Neutrophil (primary cell): ENCODE measurements around the gene DPYSL3.

Experiments used
- H3K27ac ChIP-seq: fragments of 200-600 bp; sonication (generic); 2 replicates; pipeline ENCODE4 v1.5.1; 2016; ENCODE audit warnings: mild to moderate bottlenecking, moderate library complexity
- H3K27me3 ChIP-seq: fragments of 200-600 bp; sonication (generic); 2 replicates; pipeline ENCODE4 v1.6.0; 2016; ENCODE audit warnings: mild to moderate bottlenecking
- H3K36me3 ChIP-seq: fragments of 200-600 bp; sonication (generic); 2 replicates; pipeline ENCODE4 v1.5.1; 2017
- H3K4me1 ChIP-seq, 2 experiments: fragments of 200-600 bp in 1 of 2; sonication (generic) in 1 of 2; 1 replicate in 1 of 2; 2 replicates in 1 of 2; pipeline versions ENCODE4 v1.5.1 to v1.6.1; 2013 to 2016; ENCODE audit warnings: low read depth in 1 of 2, low read length in 1 of 2, mild to moderate bottlenecking in 1 of 2, moderate library complexity in 1 of 2; ENCODE audit not compliant: control insufficient read depth in 1 of 2, insufficient read depth in 1 of 2
- H3K4me3 ChIP-seq, 2 experiments: fragments of 200-600 bp in 1 of 2; sonication (generic) in 1 of 2; 1 replicate in 1 of 2; 2 replicates in 1 of 2; pipeline ENCODE4 v1.5.1; 2013 to 2016; ENCODE audit warnings: low read depth in 1 of 2, low read length in 1 of 2, mild to moderate bottlenecking in 1 of 2, moderate library complexity in 1 of 2
- H3K9me3 ChIP-seq: fragments of 200-600 bp; sonication (generic); 2 replicates; pipeline ENCODE4 v1.5.1; 2016
- TF ChIP-seq, protein P1 (sequence below): fragments of 200-600 bp; sonication (generic); IDR thresholded peaks from 2 replicates; pipeline ENCODE4 v1.5.1; 2016; ENCODE audit warnings: antibody characterized with exemption

DPYSL3 gene

DNA sequence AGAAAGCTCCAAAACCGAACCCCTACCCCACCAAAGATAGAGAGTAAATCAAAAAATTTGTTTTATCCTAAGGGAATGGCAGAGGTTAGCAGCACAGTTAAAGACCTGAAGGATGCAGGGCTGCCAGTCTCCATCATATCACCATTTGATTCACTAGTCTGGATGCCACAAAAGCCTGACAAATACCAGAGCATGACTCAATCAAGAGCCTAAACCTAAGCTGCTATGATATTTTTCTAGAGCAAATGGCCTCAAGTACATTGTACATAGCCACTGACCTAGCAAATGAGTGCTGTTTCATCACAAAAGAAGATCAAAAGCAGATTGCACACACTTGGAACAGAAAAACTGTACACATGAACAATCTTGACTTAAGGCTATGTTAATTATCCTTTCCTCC, 48.0 kb downstream of the DPYSL3 start:
- H3K27me3 ChIP-seq, result peaks cover 14% of the 10 kb centered on the region
- no peak overlapping the region for H3K4me3 ChIP-seq
- TF ChIP-seq, protein P1, sequence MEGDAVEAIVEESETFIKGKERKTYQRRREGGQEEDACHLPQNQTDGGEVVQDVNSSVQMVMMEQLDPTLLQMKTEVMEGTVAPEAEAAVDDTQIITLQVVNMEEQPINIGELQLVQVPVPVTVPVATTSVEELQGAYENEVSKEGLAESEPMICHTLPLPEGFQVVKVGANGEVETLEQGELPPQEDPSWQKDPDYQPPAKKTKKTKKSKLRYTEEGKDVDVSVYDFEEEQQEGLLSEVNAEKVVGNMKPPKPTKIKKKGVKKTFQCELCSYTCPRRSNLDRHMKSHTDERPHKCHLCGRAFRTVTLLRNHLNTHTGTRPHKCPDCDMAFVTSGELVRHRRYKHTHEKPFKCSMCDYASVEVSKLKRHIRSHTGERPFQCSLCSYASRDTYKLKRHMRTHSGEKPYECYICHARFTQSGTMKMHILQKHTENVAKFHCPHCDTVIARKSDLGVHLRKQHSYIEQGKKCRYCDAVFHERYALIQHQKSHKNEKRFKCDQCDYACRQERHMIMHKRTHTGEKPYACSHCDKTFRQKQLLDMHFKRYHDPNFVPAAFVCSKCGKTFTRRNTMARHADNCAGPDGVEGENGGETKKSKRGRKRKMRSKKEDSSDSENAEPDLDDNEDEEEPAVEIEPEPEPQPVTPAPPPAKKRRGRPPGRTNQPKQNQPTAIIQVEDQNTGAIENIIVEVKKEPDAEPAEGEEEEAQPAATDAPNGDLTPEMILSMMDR, result no peak
- no peaks in the 10 kb centered on the region for H3K4me1 ChIP-seq
- H3K9me3 ChIP-seq, result no peaks in the 10 kb centered on the region
- no peaks in the 10 kb centered on the region for H3K36me3 ChIP-seq
- no peak overlapping the region for H3K27ac ChIP-seq

DNA sequence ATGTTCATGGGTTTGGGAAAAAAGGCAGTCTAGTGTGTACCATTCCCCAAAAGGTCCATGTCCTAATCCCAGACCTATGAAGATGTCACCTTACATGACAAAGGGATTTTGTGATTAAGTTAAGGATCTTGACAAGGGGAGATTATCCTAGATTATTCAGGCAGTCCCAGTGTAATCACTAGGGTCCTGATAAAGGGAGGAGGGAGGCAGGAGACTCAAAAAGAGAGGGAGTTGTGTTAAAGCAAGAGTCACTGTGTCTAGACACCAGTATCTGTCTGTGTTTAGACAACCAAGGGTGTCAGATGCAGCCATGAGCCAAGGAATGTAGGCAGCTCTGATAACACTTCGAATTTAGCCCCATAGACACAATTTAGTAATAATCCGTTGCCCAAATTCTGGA, 49.5 kb downstream of the DPYSL3 start:
- TF ChIP-seq, protein P1, result no peak
- H3K4me3 ChIP-seq, result no peak overlapping the region
- no peak overlapping the region for H3K27ac ChIP-seq
- H3K27me3 ChIP-seq, result peaks cover 29% of the 10 kb centered on the region
- H3K36me3 ChIP-seq, result no peaks in the 10 kb centered on the region
- no peaks in the 10 kb centered on the region for H3K4me1 ChIP-seq
- no peaks in the 10 kb centered on the region for H3K9me3 ChIP-seq

DNA sequence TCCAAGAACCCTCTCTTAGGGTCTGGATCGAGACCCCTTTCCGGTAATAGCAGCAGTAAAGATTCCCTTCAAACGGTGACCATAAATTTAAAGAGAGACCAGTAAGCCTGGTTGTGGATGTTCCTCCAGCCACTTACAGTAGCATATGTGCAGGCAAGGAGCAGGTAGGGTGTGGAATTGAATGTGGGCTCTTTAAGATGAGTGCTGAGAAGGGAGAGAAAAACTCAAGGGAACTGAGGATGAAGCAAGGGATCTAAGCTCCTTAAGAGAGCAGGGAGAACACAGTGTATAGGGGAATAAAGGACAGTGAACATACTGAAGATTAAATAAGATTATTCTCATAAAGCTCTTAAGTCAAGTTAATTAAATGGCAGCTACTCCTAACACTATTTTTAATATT, 51.3 kb downstream of the DPYSL3 start:
- TF ChIP-seq, protein P1, result no peak
- H3K27ac ChIP-seq, result no peak overlapping the region
- no peaks in the 10 kb centered on the region for H3K36me3 ChIP-seq
- peaks cover 47% of the 10 kb centered on the region for H3K27me3 ChIP-seq
- no peak overlapping the region for H3K4me3 ChIP-seq
- H3K9me3 ChIP-seq, result no peaks in the 10 kb centered on the region
- peaks cover 4 to 7% of the 10 kb centered on the region in 2 experiments for H3K4me1 ChIP-seq

DNA sequence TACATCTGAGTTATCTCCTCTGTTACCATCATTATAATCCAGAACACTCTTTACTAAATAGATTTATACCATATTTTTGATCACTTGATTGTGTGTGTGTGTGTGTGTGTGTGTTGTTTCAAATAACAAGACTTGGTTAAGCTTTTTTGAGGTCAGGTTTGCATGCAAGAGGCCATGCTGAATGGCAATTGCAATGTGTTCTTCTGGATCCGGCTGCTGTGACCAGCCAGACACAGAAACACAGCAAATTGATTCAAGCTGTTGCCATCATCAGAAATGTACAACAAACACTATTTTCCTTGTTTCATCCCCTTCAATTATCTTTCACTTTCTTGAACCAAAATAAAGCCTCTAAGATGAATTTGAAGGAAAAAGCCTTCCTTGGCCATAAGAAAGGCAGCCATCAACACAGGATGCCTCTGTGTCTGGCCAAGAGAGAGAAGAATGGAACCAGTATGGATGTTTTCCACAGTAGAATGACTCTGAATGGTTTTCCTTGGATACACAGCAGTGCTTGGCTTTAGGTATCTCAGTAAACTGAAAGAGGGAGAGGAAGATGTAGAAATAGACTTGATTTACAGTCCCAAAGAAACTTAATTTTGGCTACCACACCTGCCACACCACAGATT, 53.9 kb downstream of the DPYSL3 start:
- Histone ChIP-seq H3K36me3 (no peaks in the 10 kb centered on the region), H3K4me1 (peaks cover 15 to 19% of the 10 kb centered on the region in 2 experiments), H3K4me3 (no peak overlapping the region), H3K27ac (no peak overlapping the region), H3K9me3 (no peaks in the 10 kb centered on the region), H3K27me3 (peaks cover 69% of the 10 kb centered on the region)
- TF ChIP-seq, protein P1, result no peak

DNA sequence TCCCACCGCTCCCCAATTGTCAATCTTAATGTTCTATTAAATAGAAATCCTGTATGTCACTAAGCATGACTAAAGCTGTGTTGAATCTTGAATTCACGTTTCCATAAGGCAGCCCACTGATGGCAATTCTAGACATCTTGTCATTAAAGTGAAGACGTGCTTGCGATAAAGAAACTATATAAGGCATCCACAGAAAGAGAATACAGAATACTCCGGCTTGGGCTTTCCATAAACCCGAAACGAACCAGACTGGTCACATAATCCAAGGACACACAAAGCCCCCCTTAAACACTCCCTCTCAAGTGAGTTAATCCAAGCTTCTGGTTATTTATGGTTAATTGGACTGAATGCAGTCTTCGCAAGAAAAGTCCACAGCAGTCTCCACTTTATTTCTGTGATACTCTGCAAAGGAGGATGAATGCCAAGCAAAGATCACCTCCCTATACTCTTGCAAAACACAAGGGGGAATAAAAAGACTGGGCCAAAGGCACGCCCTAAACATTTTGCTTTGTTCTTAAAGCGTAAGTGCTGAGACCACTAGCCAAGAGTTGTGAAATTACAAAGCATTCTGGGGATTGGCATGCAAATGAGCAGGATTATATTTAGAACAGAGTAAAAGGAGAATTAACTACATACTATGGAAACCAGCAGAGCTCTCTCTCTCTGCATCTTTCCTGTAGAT, 54.7 kb downstream of the DPYSL3 start:
- peaks cover 77% of the 10 kb centered on the region for H3K27me3 ChIP-seq
- H3K4me1 ChIP-seq, result peaks cover 15 to 19% of the 10 kb centered on the region in 2 experiments
- H3K9me3 ChIP-seq, result no peaks in the 10 kb centered on the region
- no peak overlapping the region for H3K4me3 ChIP-seq
- H3K27ac ChIP-seq, result no peak overlapping the region
- H3K36me3 ChIP-seq, result no peaks in the 10 kb centered on the region
- TF ChIP-seq, protein P1, result no peak
